ENCODE data around the gene IL1RAPL2. TPM values are rescaled to one million over a fixed set of nuclear protein-coding genes. Genes with fewer than 3 reads are reported as not detected.

Gene IL1RAPL2
- total and polyA plus RNA-seq, 2 donors (not counting 1 experiment from before 2014, with no cell fraction given) = not detected

DNA sequence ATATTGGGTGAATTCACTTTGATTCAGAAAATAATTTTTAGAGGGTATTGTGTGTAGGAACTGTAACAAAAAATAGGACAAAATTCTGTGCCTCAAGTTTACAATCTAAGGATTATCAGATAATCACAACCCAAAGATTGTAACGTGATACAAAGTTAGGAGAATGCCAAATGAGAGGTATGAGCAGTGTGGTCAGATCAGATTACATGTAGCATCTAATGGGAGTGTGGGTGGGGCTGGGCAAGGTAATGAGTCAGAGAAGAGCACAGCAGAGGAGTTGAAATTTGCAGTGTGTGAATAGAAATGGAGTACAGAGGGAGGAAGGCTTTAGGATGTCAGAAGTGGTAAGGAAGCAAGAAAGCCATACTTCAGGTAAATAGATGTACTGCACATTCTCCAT lies 757.9 kb downstream of the IL1RAPL2 start:
- no peak overlapping the region for H3K9ac ChIP-seq (ENCODE audit: low read length)
- Mint-ChIP-seq H3K27me3 (no peaks in the 10 kb centered on the region), H3K4me1 (no peaks in the 10 kb centered on the region), H3K9me3 (ENCODE audit: insufficient read depth) (peaks cover 4% of the 10 kb centered on the region), H3K4me3 (no peak overlapping the region), H3K27ac (no peak overlapping the region)
- H4K20me1 ChIP-seq (ENCODE audit: control insufficient read depth, insufficient read depth, low read length, poor library complexity, severe bottlenecking) = no peaks in the 10 kb centered on the region
- ChIA-PET POLR2A (no interaction called here), CTCF (no interaction called here)
- H3K27me3 ChIP-seq (replicated peaks in 1 of 4; ENCODE audit: control extremely low read depth in 1 of 4, control insufficient read depth in 3 of 4, insufficient read depth in 4 of 4, low read length in 3 of 4) = no peaks in the 10 kb centered on the region
- H3K27ac ChIP-seq (ENCODE audit: low read length in 2 of 2) = no peak overlapping the region
- no peak for TF ChIP-seq EZH2 (IDR thresholded peaks at IDR 0.05; ENCODE audit: borderline replicate concordance, insufficient read depth, low read depth, low read length, poor library complexity, severe bottlenecking)
- TF ChIP-seq, protein P1, sequence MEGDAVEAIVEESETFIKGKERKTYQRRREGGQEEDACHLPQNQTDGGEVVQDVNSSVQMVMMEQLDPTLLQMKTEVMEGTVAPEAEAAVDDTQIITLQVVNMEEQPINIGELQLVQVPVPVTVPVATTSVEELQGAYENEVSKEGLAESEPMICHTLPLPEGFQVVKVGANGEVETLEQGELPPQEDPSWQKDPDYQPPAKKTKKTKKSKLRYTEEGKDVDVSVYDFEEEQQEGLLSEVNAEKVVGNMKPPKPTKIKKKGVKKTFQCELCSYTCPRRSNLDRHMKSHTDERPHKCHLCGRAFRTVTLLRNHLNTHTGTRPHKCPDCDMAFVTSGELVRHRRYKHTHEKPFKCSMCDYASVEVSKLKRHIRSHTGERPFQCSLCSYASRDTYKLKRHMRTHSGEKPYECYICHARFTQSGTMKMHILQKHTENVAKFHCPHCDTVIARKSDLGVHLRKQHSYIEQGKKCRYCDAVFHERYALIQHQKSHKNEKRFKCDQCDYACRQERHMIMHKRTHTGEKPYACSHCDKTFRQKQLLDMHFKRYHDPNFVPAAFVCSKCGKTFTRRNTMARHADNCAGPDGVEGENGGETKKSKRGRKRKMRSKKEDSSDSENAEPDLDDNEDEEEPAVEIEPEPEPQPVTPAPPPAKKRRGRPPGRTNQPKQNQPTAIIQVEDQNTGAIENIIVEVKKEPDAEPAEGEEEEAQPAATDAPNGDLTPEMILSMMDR (IDR thresholded peaks at IDR 0.05) = no peak
- no CpG with 5 or more reads among the region's 1 CpG for WGBS (ENCODE audit: insufficient coverage)
- no peaks in the 10 kb centered on the region for H3K79me2 ChIP-seq (ENCODE audit: control insufficient read depth, insufficient read depth, low read length)
- H3K9me3 ChIP-seq (ENCODE audit: control extremely low read depth in 1 of 3, control insufficient read depth in 2 of 3, insufficient read depth in 1 of 3, low read length in 2 of 3) = no peaks in the 10 kb centered on the region
- ATAC-seq (ENCODE audit: low read depth) (no peak), DNase-seq (no peak)
- H2AFZ ChIP-seq (ENCODE audit: insufficient read depth, low read depth, low read length, poor library complexity, severe bottlenecking) = no peak overlapping the region
- intact Hi-C loops (cut with micrococcal nuclease) = no loop called here
- no peak overlapping the region for H3K4me2 ChIP-seq (replicated peaks; ENCODE audit: low read depth, low read length, poor library complexity, severe bottlenecking)
- H3K36me3 ChIP-seq (replicated peaks in 1 of 2; ENCODE audit: control extremely low read depth in 1 of 2, control insufficient read depth in 1 of 2, extremely low read depth in 1 of 2, insufficient read depth in 2 of 2, low read length in 1 of 2) = no peaks in the 10 kb centered on the region
- no peak overlapping the region for H3K4me3 ChIP-seq (ENCODE audit: control extremely low read depth in 1 of 5, extremely low read depth in 1 of 5, insufficient read depth in 1 of 5, low read depth in 2 of 5, low read length in 4 of 5)
- H3K4me1 ChIP-seq (ENCODE audit: control insufficient read depth in 2 of 2, insufficient read depth in 2 of 2, low read length in 2 of 2) = no peaks in the 10 kb centered on the region

DNA sequence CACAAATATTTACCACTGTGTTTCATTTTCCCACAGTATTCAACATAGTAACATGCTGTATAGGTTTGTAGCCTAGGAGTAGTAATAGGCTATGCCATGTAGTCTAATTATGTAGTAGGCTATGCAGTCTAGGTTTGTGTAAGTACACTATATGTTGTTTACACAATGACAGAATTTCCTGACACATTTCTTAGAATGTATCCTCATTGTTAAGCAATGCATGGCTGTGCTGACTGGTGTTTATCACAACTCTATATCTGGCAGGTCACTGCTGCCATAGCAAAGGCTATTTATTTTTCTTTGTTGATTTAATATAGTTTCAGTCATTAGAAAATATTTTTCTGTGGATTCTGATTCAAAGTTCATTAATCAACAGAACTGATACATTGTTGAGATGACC lies 762.8 kb downstream of the IL1RAPL2 start:
- TF ChIP-seq EZH2 (IDR thresholded peaks at IDR 0.05; ENCODE audit: borderline replicate concordance, insufficient read depth, low read depth, low read length, poor library complexity, severe bottlenecking) = no peak
- TF ChIP-seq, protein P1 (IDR thresholded peaks at IDR 0.05) = no peak
- H3K27me3 Mint-ChIP-seq = no peaks in the 10 kb centered on the region
- H3K4me1 Mint-ChIP-seq = no peaks in the 10 kb centered on the region
- no peak overlapping the region for H3K4me3 Mint-ChIP-seq
- H3K27me3 ChIP-seq (replicated peaks in 1 of 4; ENCODE audit: control extremely low read depth in 1 of 4, control insufficient read depth in 3 of 4, insufficient read depth in 4 of 4, low read length in 3 of 4) = no peaks in the 10 kb centered on the region
- intact Hi-C loops (cut with micrococcal nuclease) = no loop called here
- no peaks in the 10 kb centered on the region for H4K20me1 ChIP-seq (ENCODE audit: control insufficient read depth, insufficient read depth, low read length, poor library complexity, severe bottlenecking)
- H3K79me2 ChIP-seq (ENCODE audit: control insufficient read depth, insufficient read depth, low read length) = no peaks in the 10 kb centered on the region
- peaks cover 4% of the 10 kb centered on the region for H3K9me3 Mint-ChIP-seq (ENCODE audit: insufficient read depth)
- H3K27ac Mint-ChIP-seq = no peak overlapping the region
- ChIA-PET CTCF (no interaction called here), POLR2A (no interaction called here)
- H3K4me1 ChIP-seq (ENCODE audit: control insufficient read depth in 2 of 2, insufficient read depth in 2 of 2, low read length in 2 of 2) = no peaks in the 10 kb centered on the region
- DNase-seq = no peak
- no peak overlapping the region for H2AFZ ChIP-seq (ENCODE audit: insufficient read depth, low read depth, low read length, poor library complexity, severe bottlenecking)
- H3K27ac ChIP-seq (ENCODE audit: low read length in 2 of 2) = no peak overlapping the region
- H3K9me3 ChIP-seq (ENCODE audit: control extremely low read depth in 1 of 3, control insufficient read depth in 2 of 3, insufficient read depth in 1 of 3, low read length in 2 of 3) = no peaks in the 10 kb centered on the region
- no peaks in the 10 kb centered on the region for H3K36me3 ChIP-seq (replicated peaks in 1 of 2; ENCODE audit: control extremely low read depth in 1 of 2, control insufficient read depth in 1 of 2, extremely low read depth in 1 of 2, insufficient read depth in 2 of 2, low read length in 1 of 2)
- no peak overlapping the region for H3K4me3 ChIP-seq (ENCODE audit: control extremely low read depth in 1 of 5, extremely low read depth in 1 of 5, insufficient read depth in 1 of 5, low read depth in 2 of 5, low read length in 4 of 5)
- H3K4me2 ChIP-seq (replicated peaks; ENCODE audit: low read depth, low read length, poor library complexity, severe bottlenecking) = no peak overlapping the region
- ATAC-seq (ENCODE audit: low read depth) = no peak
- no peak overlapping the region for H3K9ac ChIP-seq (ENCODE audit: low read length)

Data from B cell (primary cell).